Activated T-cell treated with anti-CD3 and anti-CD28 coated beads, Interleukin-2, amount 50 U/mL, for 72 hours (primary cell): Measurements from ENCODE around the gene CFAP77. TPM values are rescaled to one million over a fixed set of nuclear protein-coding genes. Genes with fewer than 3 reads are reported as not detected.

Experiments
- ATAC-seq, 2 donors: fragments of 150-1000 bp; cut with Tn5 transposase; replicated peaks in 1 of 2; 2 replicates each; pipeline ENCODE4 v1.10.0; 2021; ENCODE audit warnings: moderate library complexity in 2 of 2, mild to moderate bottlenecking in 1 of 2
- DNase-seq, 2 donors: peaks; one replicate each; pipeline ENCODE4 v3.0.0; 2021 to 2022; ENCODE audit warnings: mixed read lengths in 1 of 2
- H3K27ac Mint-ChIP-seq: one replicate; pipeline ENCODE4 v1.8.0; 2022; ENCODE audit warnings: mild to moderate bottlenecking, moderate library complexity, mixed read lengths
- H3K27me3 Mint-ChIP-seq: one replicate; pipeline ENCODE4 v1.8.0; 2022; ENCODE audit warnings: low read depth, mixed read lengths
- H3K36me3 Mint-ChIP-seq, 2 donors: one replicate each; pipeline ENCODE4 v1.8.0; 2022; ENCODE audit warnings: mixed read lengths in 2 of 2, mild to moderate bottlenecking in 1 of 2; ENCODE audit not compliant: insufficient read depth in 2 of 2
- H3K4me1 Mint-ChIP-seq: one replicate; pipeline ENCODE4 v1.8.0; 2022; ENCODE audit warnings: low read depth, mixed read lengths
- H3K4me3 Mint-ChIP-seq, 2 donors: one replicate each; pipeline ENCODE4 v1.8.0; 2022; ENCODE audit warnings: mild to moderate bottlenecking in 2 of 2, mixed read lengths in 2 of 2, moderate library complexity in 2 of 2
- H3K9me3 Mint-ChIP-seq, 2 donors: one replicate each; pipeline ENCODE4 v1.8.0; 2022; ENCODE audit warnings: mixed read lengths in 2 of 2
- total RNA-seq, 2 donors: library from RNA; stranded (reverse); gene quantifications; one replicate each; pipeline ENCODE4 v1.2.3, GENCODE V29; 2022

Gene CFAP77
- total RNA-seq, 2 donors from 2014 or later, result not detected

DNA sequence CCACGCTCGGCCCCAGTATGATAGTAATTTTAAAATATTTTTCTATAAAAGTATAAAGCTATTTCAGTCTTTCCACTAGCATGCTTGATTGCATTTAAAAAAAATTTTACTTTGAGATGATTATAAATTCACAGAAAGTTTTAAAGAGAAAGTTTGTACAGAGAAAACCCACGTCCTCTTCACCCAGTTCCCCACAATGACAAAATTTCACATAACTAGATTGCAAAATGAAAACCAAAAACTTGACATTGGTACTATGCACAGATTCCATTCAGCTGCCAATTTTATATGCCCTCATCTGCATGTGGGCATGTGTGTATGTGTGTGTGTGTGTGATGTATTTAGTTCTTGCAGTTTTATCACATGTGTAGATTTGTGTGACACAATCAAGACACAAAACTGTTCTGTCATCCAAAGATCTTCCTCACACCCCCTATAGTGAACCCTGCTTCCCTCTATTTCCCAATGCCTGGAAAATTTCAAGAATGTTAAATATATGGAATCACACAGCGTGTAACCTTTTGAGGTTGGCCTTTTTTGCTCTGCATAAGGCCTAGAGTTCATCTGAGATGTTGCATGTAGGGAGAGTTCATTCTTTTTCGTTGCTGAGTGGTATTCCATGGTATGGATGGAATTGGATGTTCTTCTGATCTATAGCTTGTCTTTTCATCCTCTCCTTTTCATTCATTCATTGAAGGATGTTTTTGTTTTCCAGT, 115.5 kb downstream of the CFAP77 start:
- Mint-ChIP-seq H3K4me1 (no peaks in the 10 kb centered on the region), H3K4me3 (no peak overlapping the region), H3K27me3 (peaks cover under 1% of the 10 kb centered on the region), H3K36me3 (peaks cover 0 to 3% of the 10 kb centered on the region in 2 donors), H3K27ac (no peak overlapping the region), H3K9me3 (no peaks in the 10 kb centered on the region)
- no peak for DNase-seq
- no peak for ATAC-seq

DNA sequence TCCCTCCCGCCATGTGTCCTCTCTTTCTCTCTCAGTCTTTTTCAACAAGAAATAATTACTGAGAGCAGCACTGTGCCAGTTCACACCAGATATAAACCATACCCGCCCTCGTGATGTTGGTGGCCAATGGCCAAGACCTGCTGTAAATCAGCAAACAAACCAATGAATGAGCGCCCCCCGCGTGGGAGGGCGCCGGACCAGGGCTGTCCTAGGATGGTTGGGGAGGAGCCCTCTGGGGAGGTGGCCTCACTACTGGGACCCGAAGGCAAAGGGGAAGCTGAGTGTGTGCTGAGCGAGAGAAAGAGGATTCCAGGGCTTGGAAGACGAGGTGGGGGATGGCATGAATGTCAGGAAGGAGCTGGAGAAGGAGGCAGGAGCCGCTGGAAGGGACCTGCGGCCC, 121.2 kb downstream of the CFAP77 start:
- H3K27ac Mint-ChIP-seq, result no peak overlapping the region
- H3K9me3 Mint-ChIP-seq, result no peaks in the 10 kb centered on the region
- no peak overlapping the region for H3K4me3 Mint-ChIP-seq
- peaks cover 18% of the 10 kb centered on the region for H3K27me3 Mint-ChIP-seq
- ATAC-seq (no peak), DNase-seq (no peak)
- H3K36me3 Mint-ChIP-seq, result no peaks in the 10 kb centered on the region
- H3K4me1 Mint-ChIP-seq, result no peaks in the 10 kb centered on the region

DNA sequence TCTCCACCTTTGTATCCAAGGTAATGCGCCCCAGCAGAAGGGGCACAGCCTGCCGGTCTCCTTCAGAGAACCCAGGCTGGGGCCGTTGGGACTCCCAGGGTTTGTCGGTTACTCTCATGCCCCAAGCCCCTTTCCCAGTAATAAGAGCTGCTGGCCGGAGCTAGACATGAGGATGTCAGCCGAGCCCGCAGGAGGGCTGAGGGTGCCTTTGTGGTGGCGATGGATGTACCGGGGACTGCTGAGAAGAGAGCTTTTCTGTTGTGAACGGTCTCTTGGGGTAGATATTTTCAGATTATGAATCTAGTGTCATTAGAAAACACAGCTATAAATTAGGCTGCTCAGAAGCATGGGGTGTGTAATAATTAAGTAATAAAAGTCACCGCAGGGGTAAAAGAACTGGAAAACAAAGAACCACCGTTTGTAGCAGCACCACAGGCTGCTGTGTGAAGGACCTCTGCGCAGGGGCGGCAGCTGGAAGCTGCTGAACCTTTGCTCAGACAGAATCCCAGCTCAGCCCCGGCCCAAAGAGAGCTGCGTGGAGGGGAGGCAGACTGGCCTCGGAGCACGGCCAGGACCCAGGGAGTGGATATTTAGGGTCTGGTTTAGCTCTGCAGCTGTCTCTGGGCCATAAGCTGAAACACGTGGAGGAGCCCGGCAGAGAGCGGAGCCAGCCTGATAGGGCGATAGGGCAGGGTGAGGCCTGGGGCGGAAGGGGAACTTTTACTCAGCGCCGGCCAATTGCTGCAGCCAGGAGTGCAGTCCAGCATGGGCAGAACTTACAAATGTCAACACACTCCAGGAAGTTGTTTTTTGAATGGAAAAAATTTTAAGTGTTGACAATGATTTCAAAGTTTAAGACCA, 121.9 kb downstream of the CFAP77 start:
- ATAC-seq (no peak), DNase-seq (no peak)
- peaks cover 18% of the 10 kb centered on the region for H3K27me3 Mint-ChIP-seq
- no peaks in the 10 kb centered on the region for H3K36me3 Mint-ChIP-seq
- no peaks in the 10 kb centered on the region for H3K9me3 Mint-ChIP-seq
- no peak overlapping the region for H3K4me3 Mint-ChIP-seq
- no peaks in the 10 kb centered on the region for H3K4me1 Mint-ChIP-seq
- no peak overlapping the region for H3K27ac Mint-ChIP-seq

DNA sequence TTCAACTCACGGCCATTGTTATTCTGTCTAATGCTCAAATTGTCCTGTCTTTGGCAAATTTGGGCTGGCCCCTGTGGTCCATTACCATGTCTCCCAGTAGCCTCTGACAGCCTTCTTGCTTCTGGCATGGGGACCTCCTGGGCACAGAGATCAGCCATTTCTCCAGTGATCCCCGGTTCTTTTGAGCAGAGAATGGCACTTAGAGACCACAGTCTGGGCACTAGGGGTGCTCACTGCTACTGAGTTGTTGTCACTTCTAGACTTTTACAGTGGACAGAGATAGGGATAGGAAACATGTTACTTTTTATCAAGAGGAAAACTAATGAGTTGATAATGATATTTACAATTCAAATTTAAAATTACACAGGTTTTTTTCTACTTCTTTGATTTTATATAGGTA, 124.8 kb downstream of the CFAP77 start:
- H3K4me1 Mint-ChIP-seq, result no peaks in the 10 kb centered on the region

DNA sequence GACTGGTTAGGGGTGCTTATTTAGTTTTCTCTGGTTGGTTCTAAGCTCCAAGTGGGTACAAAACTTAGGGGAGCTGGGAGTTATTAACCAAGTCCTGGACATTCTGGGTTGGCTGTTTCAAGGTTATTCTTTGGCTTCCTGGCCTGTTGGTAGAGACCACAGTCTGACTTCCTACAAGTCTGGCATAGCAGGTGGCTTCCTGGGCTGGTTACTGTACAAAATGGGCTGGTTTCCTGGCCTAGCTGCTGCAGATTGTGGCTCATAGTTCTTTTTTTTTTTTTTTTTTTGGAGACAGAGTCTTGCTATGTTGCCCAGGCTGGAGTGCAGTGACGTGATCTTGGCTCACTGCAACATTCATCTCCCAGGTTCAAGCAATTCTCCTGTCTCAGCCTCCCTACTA, 126.1 kb downstream of the CFAP77 start:
- no peak for DNase-seq
- Mint-ChIP-seq H3K27me3 (peaks cover 11% of the 10 kb centered on the region), H3K36me3 (no peaks in the 10 kb centered on the region), H3K27ac (no peak overlapping the region), H3K9me3 (no peaks in the 10 kb centered on the region), H3K4me1 (no peaks in the 10 kb centered on the region), H3K4me3 (no peak overlapping the region)
- ATAC-seq, result no peak

More for the DNA sequence above, 124.8 kb downstream of the CFAP77 start:
- ATAC-seq (no peak), DNase-seq (no peak)
- Mint-ChIP-seq H3K9me3 (no peaks in the 10 kb centered on the region), H3K27ac (no peak overlapping the region), H3K36me3 (no peaks in the 10 kb centered on the region), H3K4me3 (no peak overlapping the region), H3K27me3 (peaks cover 18% of the 10 kb centered on the region)

DNA sequence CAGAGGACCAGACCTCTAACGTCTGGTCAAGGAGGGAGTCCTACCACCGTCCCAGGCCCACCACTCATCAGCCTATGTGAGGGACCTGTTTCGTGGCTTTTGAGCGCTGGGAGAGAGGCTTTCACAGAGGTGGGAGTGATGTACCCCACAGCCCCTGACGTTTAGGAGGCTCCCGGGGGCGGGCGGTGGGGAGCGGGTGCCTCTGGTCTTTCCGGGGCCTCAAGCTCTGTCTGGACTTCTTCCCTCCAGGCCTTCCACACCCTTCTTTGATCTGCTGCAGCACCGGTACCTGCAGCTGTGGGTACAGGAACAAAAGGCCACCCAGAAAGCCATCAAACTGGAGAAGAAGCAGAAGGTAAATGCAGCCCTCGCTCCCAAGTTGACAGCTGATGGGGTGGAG, 127.3 kb downstream of the CFAP77 start:
- H3K36me3 Mint-ChIP-seq, result no peaks in the 10 kb centered on the region
- ATAC-seq, result no peak
- DNase-seq, result no peak
- no peaks in the 10 kb centered on the region for H3K9me3 Mint-ChIP-seq
- H3K4me1 Mint-ChIP-seq, result no peaks in the 10 kb centered on the region
- no peak overlapping the region for H3K27ac Mint-ChIP-seq
- no peaks in the 10 kb centered on the region for H3K27me3 Mint-ChIP-seq
- no peak overlapping the region for H3K4me3 Mint-ChIP-seq

DNA sequence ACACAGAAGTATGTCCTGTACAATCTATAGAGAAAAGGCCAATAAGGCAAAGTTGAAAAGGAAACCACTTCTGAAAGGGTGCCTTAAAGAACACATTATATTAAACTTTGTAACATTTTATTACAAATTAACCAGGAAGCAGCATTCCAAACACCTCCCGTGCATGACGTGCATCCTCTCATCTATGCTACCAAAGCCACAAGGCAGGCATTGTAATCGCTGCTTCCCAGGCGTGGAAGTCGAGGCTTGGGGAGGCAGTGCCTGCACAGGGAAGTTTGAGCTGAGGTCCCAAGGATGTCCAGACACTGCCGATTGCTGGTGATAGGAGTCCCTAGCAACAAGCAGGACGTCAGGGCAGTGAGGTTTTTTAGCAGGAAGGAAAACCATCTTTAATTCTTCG, 128.1 kb downstream of the CFAP77 start:
- Mint-ChIP-seq H3K27ac (no peak overlapping the region), H3K4me3 (no peak overlapping the region), H3K9me3 (no peaks in the 10 kb centered on the region), H3K4me1 (no peaks in the 10 kb centered on the region), H3K27me3 (no peaks in the 10 kb centered on the region), H3K36me3 (no peaks in the 10 kb centered on the region)
- ATAC-seq, result no peak
- DNase-seq, result no peak

DNA sequence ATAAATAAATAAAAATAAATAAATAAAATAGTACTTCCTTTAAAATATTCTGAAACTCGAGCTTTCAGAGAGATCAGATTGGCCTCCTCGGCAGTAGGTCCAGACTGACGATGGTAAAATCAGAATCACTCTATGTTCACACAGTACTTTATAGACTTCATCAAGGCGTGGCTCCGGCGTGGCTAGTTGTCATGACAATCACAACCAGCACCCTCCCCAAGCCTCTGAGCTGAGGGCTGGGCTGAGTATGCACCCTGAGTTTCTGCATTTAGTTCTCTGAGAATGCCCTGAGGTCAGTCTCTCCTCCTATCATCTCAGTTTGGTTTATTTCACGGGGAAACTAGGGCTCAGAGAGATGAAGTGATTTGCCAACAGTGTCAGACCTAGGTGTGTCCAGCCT, 129.1 kb downstream of the CFAP77 start:
- ATAC-seq (no peak), DNase-seq (no peak)
- Mint-ChIP-seq H3K36me3 (no peaks in the 10 kb centered on the region), H3K27me3 (no peaks in the 10 kb centered on the region), H3K9me3 (no peaks in the 10 kb centered on the region), H3K4me3 (no peak overlapping the region), H3K4me1 (no peaks in the 10 kb centered on the region), H3K27ac (no peak overlapping the region)

DNA sequence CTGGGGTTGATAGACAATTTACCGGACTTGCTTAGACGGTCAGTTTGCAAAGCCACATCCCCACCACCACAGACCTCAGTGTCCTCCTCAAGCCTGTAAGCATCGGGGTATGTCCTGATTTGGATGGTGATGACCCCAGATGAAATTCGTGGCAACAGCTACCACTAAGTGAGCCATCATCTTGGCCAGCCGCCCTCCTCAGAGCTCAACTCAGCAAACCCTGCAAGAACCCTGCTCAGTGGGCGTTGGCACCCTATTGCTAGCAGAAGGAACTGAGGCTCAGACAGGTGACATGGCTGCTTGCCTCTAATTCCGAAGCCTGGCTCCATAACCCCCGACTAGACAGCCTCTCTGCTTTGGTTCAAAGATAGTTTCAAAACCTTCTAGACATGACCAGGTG, 131.0 kb downstream of the CFAP77 start:
- Mint-ChIP-seq H3K9me3 (no peaks in the 10 kb centered on the region), H3K4me3 (no peak overlapping the region), H3K4me1 (no peaks in the 10 kb centered on the region), H3K36me3 (no peaks in the 10 kb centered on the region), H3K27me3 (no peaks in the 10 kb centered on the region), H3K27ac (no peak overlapping the region)
- ATAC-seq, result no peak
- no peak for DNase-seq

DNA sequence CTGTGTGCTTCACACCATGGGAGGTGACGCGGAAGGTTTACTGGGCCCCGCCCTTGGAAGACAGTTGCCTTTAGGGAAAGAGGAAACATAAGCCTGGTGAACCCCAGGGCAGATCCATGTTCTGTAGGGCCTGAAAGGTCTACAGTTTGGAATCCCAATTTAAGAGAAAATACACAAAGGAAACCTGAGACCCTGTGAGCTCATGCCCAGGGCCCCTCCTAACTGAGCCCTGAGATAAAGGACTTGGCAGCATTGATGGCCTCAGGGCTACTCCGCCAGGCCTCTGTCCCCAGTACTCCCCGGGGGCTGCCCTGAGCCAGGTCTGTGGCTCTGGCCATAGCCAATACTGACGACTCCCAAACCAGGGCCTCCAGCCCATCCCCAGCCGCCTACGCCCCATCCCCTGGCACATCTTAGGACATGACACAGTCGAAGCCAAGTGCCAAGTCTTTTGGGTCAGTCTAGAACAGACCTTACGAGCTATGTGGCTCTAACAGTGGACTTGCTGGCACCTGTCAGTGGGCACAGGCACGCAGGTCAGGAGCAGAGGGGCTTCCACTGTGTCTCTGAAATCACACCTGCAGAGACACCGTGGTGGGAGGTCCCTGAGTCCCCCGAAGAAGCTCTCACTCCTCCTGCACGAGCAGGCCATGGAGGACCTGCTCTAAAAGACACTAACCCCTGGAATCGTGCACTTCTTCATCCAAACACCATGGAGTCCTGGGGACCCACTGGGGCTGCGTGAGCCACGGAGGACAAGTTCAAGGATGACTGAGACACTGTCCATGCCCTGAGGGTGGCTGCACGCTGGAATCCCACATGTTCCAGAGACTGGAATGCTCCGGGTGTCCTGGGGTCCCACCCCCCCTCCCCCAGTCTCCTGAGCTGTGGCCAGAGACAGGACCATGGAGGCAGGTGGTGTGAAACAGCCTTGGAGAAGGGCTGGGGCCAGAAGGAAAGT, 132.1 kb downstream of the CFAP77 start:
- H3K27ac Mint-ChIP-seq, result no peak overlapping the region
- no peaks in the 10 kb centered on the region for H3K9me3 Mint-ChIP-seq
- peaks cover under 1% of the 10 kb centered on the region for H3K27me3 Mint-ChIP-seq
- DNase-seq (no peak), ATAC-seq (no peak)
- no peak overlapping the region for H3K4me3 Mint-ChIP-seq
- no peaks in the 10 kb centered on the region for H3K36me3 Mint-ChIP-seq
- no peaks in the 10 kb centered on the region for H3K4me1 Mint-ChIP-seq

DNA sequence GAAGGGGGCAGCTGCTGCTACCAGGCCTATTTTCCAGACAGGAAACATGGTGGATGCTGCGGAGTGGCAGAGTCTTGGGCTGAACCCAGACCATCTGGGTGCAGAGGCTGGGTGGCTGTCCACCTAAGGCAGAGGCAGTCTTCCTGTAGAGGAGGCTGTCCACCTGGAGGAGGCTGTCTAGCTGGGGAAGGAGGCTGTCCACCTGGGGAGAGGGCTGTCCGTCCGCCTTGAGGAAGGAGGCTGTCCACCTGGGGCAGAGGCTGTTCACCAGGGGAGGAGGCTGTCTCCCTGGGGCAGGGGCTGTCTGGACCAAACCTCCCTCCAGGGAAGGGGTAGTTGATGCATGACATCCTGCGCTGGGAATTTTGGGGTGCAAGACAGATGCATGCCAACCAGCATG, 133.2 kb downstream of the CFAP77 start:
- DNase-seq, result no peak
- Mint-ChIP-seq H3K4me1 (no peaks in the 10 kb centered on the region), H3K27me3 (peaks cover 6% of the 10 kb centered on the region), H3K27ac (no peak overlapping the region), H3K9me3 (no peaks in the 10 kb centered on the region), H3K36me3 (no peaks in the 10 kb centered on the region), H3K4me3 (no peak overlapping the region)
- no peak for ATAC-seq

DNA sequence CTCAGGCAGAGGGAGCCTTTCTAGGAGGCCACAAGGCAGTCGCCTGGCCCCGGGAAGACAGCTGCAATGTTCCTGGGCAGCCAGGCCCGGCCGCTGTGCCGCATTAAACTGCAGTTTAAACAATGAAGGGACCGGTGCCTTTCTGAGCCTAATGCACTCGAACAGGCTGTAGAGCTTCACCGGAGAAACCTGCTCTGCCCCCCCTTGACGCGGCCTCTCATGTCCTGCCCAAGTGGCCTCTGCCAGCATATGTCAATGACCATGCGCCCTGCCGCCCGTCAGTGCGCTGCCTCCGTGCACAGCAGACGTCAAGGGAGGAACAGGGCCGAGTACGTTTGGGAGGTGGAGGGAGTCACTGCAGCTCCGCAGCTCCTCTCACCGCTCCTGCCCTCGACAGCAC, 133.9 kb downstream of the CFAP77 start:
- no peak for ATAC-seq
- DNase-seq, result no peak
- H3K36me3 Mint-ChIP-seq, result no peaks in the 10 kb centered on the region
- H3K4me3 Mint-ChIP-seq, result no peak overlapping the region
- H3K9me3 Mint-ChIP-seq, result no peaks in the 10 kb centered on the region
- no peaks in the 10 kb centered on the region for H3K4me1 Mint-ChIP-seq
- H3K27me3 Mint-ChIP-seq, result peaks cover 6% of the 10 kb centered on the region
- no peak overlapping the region for H3K27ac Mint-ChIP-seq

DNA sequence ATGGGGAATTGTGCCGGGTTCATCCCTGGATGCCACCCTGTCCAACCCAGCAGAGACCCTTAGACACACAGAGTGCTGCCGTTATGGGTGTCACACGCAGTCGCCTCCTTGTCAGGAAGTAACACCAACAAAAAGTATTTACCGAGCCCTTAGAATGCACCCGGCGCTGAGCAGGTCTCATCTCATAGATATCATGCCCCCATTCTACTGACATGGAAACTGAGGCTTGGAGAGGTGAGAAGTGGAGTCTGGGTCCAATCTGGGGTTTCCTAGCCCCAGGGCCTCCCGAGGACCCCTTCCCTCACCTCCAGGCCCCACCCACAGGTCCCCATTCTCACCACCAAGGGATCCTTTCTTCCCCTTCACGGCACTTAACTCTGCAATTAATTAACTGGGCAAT, 135.6 kb downstream of the CFAP77 start:
- Mint-ChIP-seq H3K9me3 (no peaks in the 10 kb centered on the region), H3K27ac (no peak overlapping the region), H3K4me3 (no peak overlapping the region), H3K36me3 (no peaks in the 10 kb centered on the region), H3K27me3 (peaks cover 6% of the 10 kb centered on the region), H3K4me1 (no peaks in the 10 kb centered on the region)
- DNase-seq (no peak), ATAC-seq (no peak)
